Gastroesophageal sphincter (tissue), 3 donors: ENCODE results near the gene MTTP.

ENCODE experiments used
- POLR2A ChIP-seq, 2 donors: fragments of 450-650 bp; IDR thresholded peaks; one replicate each; pipeline ENCODE4 v1.6.1; 2017; ENCODE audit warnings: antibody characterized with exemption in 2 of 2, mild to moderate bottlenecking in 2 of 2, moderate library complexity in 1 of 2
- POLR2AphosphoS5 ChIP-seq: sonication (generic); formaldehyde crosslinking; IDR thresholded peaks from one replicate; pipeline ENCODE4 v1.6.1; 2017; ENCODE audit warnings: antibody characterized with exemption
- TF ChIP-seq, protein P1 (sequence below), 4 experiments: fragments of 200-600 bp in 2 of 4; fragments of 450-650 bp in 2 of 4; sonication (generic) in 1 of 4; IDR thresholded peaks; one replicate each; pipeline ENCODE4 v1.5.1; 2017 to 2019; ENCODE audit warnings: antibody characterized with exemption in 4 of 4, mild to moderate bottlenecking in 2 of 4, moderate library complexity in 2 of 4

DNA sequence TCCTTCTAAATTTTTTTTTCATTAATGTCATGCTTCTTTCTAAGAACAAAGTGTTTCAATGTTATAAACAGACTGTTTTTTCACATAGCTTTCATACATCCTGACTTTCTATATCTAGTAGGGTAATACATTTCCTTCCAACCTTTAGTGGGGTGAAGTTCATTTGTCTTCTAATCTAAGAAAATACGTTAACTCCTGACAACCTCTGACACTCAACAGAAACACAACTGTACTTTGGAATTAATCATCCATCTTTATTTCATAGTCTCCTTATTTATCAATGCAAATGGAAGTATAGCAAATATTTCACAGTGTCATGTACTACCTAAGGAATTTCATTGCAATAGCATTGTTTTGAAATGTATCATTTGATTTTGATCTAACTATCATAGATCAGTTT, 2.7 kb upstream of the MTTP start:
- TF ChIP-seq POLR2A (IDR thresholded peaks at IDR 0.05) (no peak), POLR2AphosphoS5 (no peak)
- TF ChIP-seq, protein P1, sequence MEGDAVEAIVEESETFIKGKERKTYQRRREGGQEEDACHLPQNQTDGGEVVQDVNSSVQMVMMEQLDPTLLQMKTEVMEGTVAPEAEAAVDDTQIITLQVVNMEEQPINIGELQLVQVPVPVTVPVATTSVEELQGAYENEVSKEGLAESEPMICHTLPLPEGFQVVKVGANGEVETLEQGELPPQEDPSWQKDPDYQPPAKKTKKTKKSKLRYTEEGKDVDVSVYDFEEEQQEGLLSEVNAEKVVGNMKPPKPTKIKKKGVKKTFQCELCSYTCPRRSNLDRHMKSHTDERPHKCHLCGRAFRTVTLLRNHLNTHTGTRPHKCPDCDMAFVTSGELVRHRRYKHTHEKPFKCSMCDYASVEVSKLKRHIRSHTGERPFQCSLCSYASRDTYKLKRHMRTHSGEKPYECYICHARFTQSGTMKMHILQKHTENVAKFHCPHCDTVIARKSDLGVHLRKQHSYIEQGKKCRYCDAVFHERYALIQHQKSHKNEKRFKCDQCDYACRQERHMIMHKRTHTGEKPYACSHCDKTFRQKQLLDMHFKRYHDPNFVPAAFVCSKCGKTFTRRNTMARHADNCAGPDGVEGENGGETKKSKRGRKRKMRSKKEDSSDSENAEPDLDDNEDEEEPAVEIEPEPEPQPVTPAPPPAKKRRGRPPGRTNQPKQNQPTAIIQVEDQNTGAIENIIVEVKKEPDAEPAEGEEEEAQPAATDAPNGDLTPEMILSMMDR (IDR thresholded peaks at IDR 0.05), result no peak
